T-helper 1 cell (primary cell): ENCODE measurements around the gene UCN.

ENCODE experiments used
- DNase-seq, 5 donors: peaks; one replicate each; pipeline ENCODE4 v3.0.0-alpha.2; 2012 to 2020

The UCN gene

GRCh38 chr2:27258051-27258450, 50.2 kb downstream of the UCN start:
- no peak for DNase-seq
